Midbrain (tissue), 1 donor: ENCODE measurements around the gene MLEC.

Experiments
- DNase-seq: peaks from one replicate; lab custom pipeline; 2025; lab: John Stamatoyannopoulos, UW

MLEC gene, protein sequence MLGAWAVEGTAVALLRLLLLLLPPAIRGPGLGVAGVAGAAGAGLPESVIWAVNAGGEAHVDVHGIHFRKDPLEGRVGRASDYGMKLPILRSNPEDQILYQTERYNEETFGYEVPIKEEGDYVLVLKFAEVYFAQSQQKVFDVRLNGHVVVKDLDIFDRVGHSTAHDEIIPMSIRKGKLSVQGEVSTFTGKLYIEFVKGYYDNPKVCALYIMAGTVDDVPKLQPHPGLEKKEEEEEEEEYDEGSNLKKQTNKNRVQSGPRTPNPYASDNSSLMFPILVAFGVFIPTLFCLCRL

DNA sequence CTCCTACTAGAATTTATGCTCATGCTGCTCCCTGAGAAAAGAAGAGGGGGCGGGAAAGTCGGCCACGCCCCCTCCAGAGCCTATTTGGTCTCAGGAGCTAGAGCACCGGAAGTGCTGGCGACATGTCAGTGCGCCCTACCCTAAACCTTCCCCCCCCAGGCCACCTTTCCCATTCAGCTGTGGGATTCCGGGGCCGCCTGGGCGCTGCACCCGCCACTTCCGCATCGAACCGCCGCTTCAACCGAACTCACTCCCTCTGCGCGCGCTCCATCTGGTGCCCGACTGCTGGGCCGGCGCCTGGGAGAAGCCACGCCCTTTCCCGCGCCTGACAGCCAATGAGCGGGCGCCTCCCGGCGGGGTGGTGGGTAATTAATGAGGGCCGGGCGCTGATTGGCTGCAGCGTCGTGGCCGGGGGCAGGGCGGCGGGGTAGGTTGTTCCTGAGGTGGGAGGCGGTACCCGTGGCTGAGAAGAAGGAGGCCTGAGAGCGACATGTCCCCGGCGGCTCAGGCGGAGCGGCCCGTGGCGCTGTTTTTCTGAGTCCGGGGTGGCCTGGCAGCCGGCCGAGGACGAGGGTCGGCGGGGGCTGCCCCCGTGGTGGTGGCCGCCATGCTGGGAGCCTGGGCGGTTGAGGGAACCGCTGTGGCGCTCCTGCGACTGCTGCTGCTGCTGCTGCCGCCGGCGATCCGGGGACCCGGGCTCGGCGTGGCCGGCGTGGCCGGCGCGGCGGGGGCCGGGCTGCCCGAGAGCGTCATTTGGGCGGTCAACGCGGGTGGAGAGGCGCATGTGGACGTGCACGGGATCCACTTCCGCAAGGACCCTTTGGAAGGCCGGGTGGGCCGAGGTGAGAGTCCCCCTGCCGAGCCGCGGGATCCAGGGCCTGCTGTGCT lies at the start of gene MLEC:
MLEC (plus strand) TSS at position 460 of the 888 bp plus-strand sequence; CDS start at position 608, 148 bp downstream.
- peak; percentile 98 for DNase-seq

DNA sequence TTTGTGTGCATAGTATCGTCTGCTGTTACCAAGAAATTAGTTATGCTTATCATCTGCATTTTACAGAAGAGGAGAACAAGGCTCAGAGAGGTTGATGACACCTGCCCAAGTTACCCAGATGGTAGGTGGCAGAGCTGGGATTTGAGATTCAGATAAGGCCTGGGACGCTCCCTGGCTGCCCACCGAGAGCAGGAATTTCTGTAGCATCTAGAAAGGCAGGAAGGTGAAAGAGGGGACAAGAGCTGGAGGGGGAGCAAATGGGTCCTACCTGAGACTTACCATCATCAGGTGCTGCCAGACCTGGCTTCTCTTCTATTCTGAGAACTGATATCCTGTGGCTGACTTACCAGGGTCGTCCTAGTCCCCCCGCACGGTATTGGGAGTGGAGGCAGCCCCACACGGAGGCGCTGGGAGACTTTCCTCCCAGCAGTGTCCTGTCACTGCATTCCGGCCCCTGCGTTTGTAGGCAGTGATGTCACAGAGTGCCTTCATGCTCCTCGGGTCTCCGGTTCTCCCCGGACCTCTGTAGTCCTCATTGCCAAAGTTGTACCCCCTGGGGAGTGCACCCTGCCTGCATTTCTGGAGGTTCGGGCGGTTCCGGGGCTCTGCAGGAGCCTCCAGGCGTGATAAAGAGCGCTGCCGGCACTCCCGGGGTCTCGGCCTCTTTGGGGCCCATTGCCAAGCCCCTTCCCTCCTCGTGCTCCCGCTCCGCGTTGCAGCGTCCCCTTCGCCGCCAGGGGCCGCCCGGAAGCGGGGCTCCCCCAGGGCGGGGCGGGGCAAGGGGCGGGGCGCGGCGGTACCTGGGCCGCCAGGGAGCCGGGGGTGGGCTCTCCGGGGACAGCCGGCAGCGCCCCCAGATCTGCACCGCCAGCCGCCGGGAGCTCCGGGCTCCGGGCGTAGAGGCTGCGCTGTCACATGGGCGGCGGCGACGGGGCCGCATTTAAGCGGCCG lies 46.9 kb upstream of the MLEC start, which contains the start of gene CABP1:
CABP1 (plus strand) TSS at position 856 of the 951 bp plus-strand sequence; CDS start at position 916, 60 bp downstream.
- no peak for DNase-seq

- no peak for DNase-seq
Measured at GRCh38 chr12:120640861-120641833, 45.8 kb upstream of the MLEC start.

DNA sequence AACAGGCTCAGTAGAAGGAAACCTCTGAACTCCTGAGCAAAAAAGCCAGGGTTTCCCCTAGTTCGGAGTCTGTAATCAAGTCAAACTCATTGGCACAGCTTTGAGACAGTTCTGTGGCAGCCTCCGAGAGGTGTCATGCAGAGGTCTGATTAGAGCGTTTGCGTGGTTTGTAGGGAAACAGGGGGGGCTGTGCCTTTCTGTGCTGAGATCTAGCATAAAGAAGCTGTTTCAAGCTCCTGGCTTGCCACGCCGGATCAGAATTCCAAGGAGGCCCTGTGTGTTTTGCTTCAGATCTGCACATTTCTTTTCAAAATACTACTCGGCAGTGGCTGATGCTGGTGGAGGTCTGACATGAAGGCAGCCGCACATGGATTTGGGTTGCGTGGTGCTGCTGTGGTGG lies 44.8 kb upstream of the MLEC start:
- DNase-seq, result no peak

DNA sequence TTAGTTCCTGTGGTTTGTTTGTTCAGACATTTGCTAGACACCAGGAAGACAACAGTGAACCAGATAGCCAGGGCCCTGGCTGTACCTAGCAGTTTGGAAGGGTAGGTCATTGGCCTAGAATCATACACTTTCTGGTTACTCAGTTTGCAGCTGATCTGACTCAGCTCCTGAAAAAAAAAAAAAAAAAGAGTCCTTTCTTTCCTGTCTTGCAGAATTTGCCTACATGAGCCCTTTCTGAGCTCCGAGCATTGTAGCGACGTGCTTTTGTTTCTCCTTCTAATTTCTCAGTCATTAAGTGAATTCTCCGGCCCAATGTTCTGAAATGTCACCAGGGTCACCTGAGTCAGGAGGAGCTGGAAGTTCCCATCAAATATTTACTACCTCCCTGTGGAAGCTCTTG lies 44.1 kb upstream of the MLEC start:
- no peak for DNase-seq

- DNase-seq, result no peak
Measured at GRCh38 chr12:120643574-120643973, 43.4 kb upstream of the MLEC start.

- no peak for DNase-seq
Measured at GRCh38 chr12:120646044-120646443, 40.9 kb upstream of the MLEC start.

- DNase-seq, result no peak
Measured at GRCh38 chr12:120647375-120647755, 39.6 kb upstream of the MLEC start.

DNA sequence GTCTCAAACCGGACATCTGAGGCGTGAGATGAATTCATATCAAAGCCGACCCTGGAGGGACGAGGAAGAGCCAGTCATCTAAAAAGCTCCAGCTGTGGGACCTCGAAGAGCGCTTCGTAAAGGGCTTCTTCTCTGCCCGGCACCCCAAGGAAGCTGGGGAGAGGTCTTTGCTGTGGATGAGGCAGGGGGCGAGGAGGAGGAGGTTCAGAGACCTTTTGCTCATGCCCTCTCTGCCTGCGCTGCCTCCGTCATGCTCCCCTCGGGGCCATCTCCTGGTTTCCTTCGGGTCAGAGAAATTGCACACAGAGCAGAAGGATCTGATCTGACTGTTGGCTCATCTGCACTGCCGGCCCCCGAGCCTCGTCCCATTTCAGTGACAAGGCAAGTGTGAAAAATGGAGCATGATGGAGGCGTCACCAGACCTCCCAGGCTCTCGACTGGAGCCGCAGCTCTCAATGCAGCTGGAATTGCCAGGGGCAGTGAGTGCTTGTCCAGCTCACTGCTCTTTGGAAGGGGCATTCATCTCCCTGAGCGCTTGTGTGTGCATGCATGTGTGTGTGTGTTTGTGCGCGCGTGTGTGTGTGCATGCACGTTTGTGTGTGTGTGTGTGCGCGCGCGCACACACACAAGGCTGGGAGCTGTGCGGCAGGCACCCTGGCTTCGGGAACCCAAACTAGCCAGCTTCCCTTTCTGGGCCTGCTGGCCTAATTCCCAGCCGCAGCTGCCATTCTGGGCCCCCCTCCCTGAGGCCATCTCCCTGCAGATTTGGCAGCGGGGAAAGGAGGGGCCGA lies 37.3 kb upstream of the MLEC start:
- peak; percentile 6 for DNase-seq

- DNase-seq, result no peak
Measured at GRCh38 chr12:120650233-120650690, 36.7 kb upstream of the MLEC start.

GRCh38 chr12:120651821-120652220 lies 35.1 kb upstream of the MLEC start:
- no peak for DNase-seq

DNA sequence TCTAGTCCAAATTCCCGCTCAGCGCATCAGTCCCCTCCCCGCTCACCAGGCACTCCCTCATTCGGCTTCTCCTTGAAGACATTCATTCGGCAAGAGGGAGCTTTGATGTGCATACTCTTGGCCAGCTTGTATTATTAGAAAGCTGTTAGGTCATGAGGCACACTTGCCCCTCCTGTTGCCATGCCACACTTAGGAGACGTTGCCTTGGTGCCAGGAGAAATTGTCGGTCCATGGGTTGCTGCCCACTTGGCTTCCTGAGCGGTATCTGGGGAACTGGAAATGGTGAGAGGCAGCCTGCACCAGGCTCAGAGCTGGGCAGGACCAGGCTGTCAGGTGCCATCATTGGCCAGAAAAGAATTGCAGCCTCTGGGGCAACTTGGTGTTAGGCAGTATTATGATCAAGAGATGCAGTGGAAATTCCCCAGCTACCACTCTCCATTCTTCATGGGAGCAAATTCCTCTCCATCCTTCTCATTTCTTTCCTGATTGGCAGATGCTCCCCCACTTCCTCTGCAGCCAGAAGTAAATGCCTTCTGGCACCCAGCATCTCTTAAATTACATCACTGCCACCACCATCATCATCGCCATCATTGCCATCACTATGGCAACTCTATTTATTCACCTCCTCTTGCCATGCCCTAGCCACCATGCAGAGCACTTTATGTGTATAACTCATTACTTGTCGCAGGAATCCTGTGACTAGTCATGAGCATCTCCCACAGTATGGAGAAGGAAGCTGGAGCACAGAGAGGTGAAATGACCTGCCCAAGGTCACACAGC lies 34.1 kb upstream of the MLEC start:
- peak; percentile 30 for DNase-seq

DNA sequence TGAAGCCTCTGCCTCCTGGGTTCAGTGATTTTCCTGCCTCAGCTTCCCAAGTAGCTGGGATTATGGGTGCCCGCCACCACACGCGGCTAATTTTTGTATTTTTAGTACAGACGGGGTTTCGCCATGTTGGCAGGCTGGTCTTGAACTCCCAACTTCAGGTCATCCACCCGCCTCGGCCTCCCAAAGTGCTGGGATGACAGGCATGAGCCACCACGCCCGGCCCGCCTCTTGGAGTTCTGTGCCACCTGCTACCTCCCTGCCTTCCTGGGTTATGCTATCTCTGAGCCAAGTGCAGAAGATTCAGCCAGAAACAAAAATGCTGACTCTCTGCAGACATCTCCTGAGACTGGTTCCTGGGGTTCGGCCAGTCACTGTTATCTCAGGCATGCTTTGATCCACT lies 33.3 kb upstream of the MLEC start:
- no peak for DNase-seq

DNA sequence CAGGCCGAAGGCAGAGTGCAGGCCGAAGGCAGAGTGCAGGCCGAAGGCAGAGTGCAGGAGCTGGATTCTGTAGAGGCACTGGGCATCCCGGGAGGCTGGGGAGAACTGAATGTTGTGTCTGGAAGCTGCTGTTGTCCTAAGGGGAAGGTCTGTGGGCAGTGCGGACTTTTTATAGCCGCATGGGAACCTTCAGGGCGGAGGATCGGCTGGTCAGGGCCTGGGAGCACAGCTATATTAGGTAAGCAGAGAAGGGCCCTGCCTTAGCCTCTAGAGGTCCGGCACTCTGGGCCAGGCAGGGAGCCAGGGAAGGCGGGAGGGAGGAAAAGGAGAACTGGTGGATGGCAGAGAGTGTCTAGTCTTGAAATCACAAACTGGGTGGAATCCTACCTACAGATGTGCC lies 32.3 kb upstream of the MLEC start:
- no peak for DNase-seq

DNA sequence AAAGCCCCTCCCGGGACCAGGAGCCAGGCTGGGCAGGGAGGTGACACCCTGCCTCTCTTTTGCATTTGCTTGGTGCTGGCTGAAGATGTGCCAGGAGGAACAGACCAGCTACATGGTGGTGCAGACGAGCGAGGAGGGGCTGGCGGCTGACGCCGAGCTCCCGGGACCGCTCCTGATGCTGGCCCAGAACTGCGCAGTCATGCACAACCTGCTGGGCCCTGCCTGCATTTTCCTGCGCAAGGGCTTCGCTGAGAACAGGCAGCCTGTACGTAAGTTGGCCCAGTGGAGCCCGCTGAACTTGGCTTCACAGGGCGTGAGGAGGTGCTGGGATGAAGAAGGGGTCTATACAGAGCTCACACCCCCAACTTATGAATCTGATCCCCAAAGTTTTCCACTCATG lies 30.9 kb upstream of the MLEC start:
- no peak for DNase-seq

- no peak for DNase-seq
Measured at GRCh38 chr12:120658286-120659150, 28.4 kb upstream of the MLEC start.

- DNase-seq, result no peak
Measured at GRCh38 chr12:120659151-120659525, 27.8 kb upstream of the MLEC start.

DNA sequence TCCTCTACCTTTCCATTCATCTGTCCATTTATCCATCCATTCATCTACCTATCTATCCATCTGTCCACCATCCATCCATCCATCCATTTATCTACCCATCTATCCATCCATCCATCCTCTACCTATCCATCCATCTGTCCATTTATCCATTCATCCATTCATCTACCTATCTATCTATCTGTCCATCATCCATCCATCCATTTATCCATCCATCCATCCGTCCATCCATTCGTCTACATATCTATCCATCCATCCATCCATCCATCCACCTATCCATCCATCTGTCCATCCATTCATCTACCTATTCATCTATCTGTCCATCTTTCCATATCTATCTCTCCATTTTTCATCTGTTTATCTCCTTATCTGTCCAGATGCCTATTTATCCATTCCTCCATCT lies 25.5 kb upstream of the MLEC start:
- no peak for DNase-seq
